HG02610 (cell line): ENCODE data around the gene TBC1D8.
"Not testable (repeated sequence)": the region's sequence is repeated elsewhere in the genome, so short reads cannot be mapped to it uniquely, and the experiment has no call there.

ENCODE experiments used
- ATAC-seq: cut with Tn5 transposase; IDR thresholded peaks from one replicate; pipeline ENCODE4 v1.9.1; 2021; ENCODE audit warnings: mild to moderate bottlenecking, moderate library complexity; ENCODE audit not compliant: unreplicated experiment

The TBC1D8 gene

GRCh38 chr2:101151146-101151858 lies at the start of gene TBC1D8:
Gene TBC1D8, minus strand, starts transcription at chr2:101151382. Its CDS starts 129 bp downstream, at chr2:101151253.
- peak; percentile 77 for ATAC-seq

- ATAC-seq: no peak
Observed at GRCh38 chr2:101200676-101201075, 49.5 kb upstream of the TBC1D8 start.

- no peak for ATAC-seq
Observed at GRCh38 chr2:101199251-101199791, 48.1 kb upstream of the TBC1D8 start.

- no peak for ATAC-seq
Observed at GRCh38 chr2:101197814-101198213, 46.6 kb upstream of the TBC1D8 start.

GRCh38 chr2:101197215-101197745 lies 46.1 kb upstream of the TBC1D8 start:
- no peak for ATAC-seq

GRCh38 chr2:101195871-101196661 lies 44.9 kb upstream of the TBC1D8 start:
- no peak for ATAC-seq

GRCh38 chr2:101193033-101193626 lies 41.9 kb upstream of the TBC1D8 start:
- ATAC-seq: no peak

- ATAC-seq: no peak
Observed at GRCh38 chr2:101190747-101191516, 39.8 kb upstream of the TBC1D8 start.

GRCh38 chr2:101188683-101189405 lies 37.7 kb upstream of the TBC1D8 start:
- no peak for ATAC-seq

- ATAC-seq: no peak
Observed at GRCh38 chr2:101187131-101187530, 35.9 kb upstream of the TBC1D8 start.

- ATAC-seq: no peak
Observed at GRCh38 chr2:101185656-101186055, 34.5 kb upstream of the TBC1D8 start.

- ATAC-seq: no peak
Observed at GRCh38 chr2:101185085-101185484, 33.9 kb upstream of the TBC1D8 start.

GRCh38 chr2:101179982-101180381 lies 28.8 kb upstream of the TBC1D8 start:
- no peak for ATAC-seq

- no peak for ATAC-seq
Observed at GRCh38 chr2:101176803-101177202, 25.6 kb upstream of the TBC1D8 start.

- ATAC-seq: no peak
Observed at GRCh38 chr2:101175991-101176390, 24.8 kb upstream of the TBC1D8 start.

GRCh38 chr2:101173707-101174295 lies 22.6 kb upstream of the TBC1D8 start:
- no peak for ATAC-seq

- not testable (repeated sequence) for ATAC-seq
Observed at GRCh38 chr2:101169822-101170221, 18.6 kb upstream of the TBC1D8 start.

GRCh38 chr2:101168706-101169105 lies 17.5 kb upstream of the TBC1D8 start:
- no peak for ATAC-seq

- not testable (repeated sequence) for ATAC-seq
Observed at GRCh38 chr2:101167532-101167931, 16.4 kb upstream of the TBC1D8 start.
